Thyroid gland (tissue), 4 donors: Measurements from ENCODE around the gene ARHGAP30. TPM values are rescaled to one million over a fixed set of nuclear protein-coding genes. Genes with fewer than 3 reads are reported as not detected.
A peak's percentile ranks its signal among the peaks of the same experiment; 100 is the strongest.
"Not testable (repeated sequence)": the region's sequence is repeated elsewhere in the genome, so short reads cannot be mapped to it uniquely, and the experiment has no call there.

ENCODE experiments used
- DNase-seq, 2 donors: peaks; one replicate each; pipeline ENCODE4 v3.0.0-alpha.2; 2019
- H3K27ac ChIP-seq, 3 donors: fragments of 200-600 bp; sonication (generic); 1 replicate in 2 of 3; 2 replicates in 1 of 3; pipeline ENCODE4 v1.5.1; 2016 to 2019; ENCODE audit warnings: mild to moderate bottlenecking in 1 of 3, moderate library complexity in 1 of 3
- H3K27me3 ChIP-seq: fragments of 200-600 bp; sonication (generic); one replicate; pipeline ENCODE4 v1.5.1; 2019
- H3K36me3 ChIP-seq, 2 donors: fragments of 200-600 bp; sonication (generic); one replicate each; pipeline ENCODE4 v1.5.1; 2016 to 2019
- H3K4me1 ChIP-seq, 2 donors: fragments of 200-600 bp; sonication (generic); one replicate each; pipeline ENCODE4 v1.5.1; 2017 to 2019
- H3K4me3 ChIP-seq, 3 donors: fragments of 200-600 bp; sonication (generic); replicated peaks in 1 of 3; 1 replicate in 2 of 3; 2 replicates in 1 of 3; pipeline ENCODE4 v1.5.1; 2016; ENCODE audit warnings: mild to moderate bottlenecking in 1 of 3
- H3K9me3 ChIP-seq: fragments of 200-600 bp; sonication (generic); one replicate; pipeline ENCODE4 v1.5.1; 2017
- POLR2A ChIP-seq, 2 donors: fragments of 450-650 bp; IDR thresholded peaks; one replicate each; pipeline ENCODE4 v1.6.1; 2017; ENCODE audit warnings: antibody characterized with exemption in 2 of 2, mild to moderate bottlenecking in 2 of 2, moderate library complexity in 1 of 2
- WGBS, 2 donors: methylation state at CpG; one replicate each; pipeline ENCODE4 v1.1.5; 2017; 5-methylcytosine and 5-hydroxymethylcytosine counted together
- intact Hi-C: fragments of 100-400 bp; cut with DNase I; formaldehyde crosslinking; loops from one replicate; pipeline ENCODE4 v1.15.1; 2023
- total RNA-seq, 4 donors: library from RNA; depleted of rRNA; stranded (reverse); fragments of >200 nt; gene quantifications; one replicate each; pipeline ENCODE4 v1.2.3, GENCODE V29; 2016
- TF ChIP-seq, protein P1 (sequence below), 6 experiments: fragments of 200-600 bp in 3 of 6; fragments of 450-650 bp in 3 of 6; sonication (generic) in 3 of 6; IDR thresholded peaks; one replicate each; pipeline ENCODE4 v1.5.1; 2016 to 2019; ENCODE audit warnings: antibody characterized with exemption in 6 of 6, mild to moderate bottlenecking in 2 of 6, inconsistent platforms in 1 of 6, moderate library complexity in 1 of 6

Gene ARHGAP30
- total RNA-seq, 4 donors from 2014 or later = 1.4 to 3.5 (median 2.9) TPM

DNA sequence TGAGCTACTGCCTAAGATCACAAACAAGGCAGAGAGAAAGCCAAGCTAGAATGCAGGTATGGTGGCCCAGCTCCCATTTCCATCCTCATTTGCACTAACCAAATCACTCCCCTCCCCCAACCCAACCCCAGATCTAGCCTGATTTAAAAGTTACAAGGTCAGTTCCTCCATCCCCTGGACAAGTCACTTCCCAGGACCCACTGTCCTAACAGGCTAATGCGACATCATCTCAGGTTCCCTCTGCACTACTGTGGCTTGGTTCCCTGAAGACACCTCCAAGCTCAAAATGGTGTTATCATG is 51.1 kb downstream of the ARHGAP30 start:
- Histone ChIP-seq H3K27ac (peak overlapping the region; percentile 35 to 82 (median 60)), H3K4me1 (peaks cover 55 to 57% of the 10 kb centered on the region in 2 donors)

DNA sequence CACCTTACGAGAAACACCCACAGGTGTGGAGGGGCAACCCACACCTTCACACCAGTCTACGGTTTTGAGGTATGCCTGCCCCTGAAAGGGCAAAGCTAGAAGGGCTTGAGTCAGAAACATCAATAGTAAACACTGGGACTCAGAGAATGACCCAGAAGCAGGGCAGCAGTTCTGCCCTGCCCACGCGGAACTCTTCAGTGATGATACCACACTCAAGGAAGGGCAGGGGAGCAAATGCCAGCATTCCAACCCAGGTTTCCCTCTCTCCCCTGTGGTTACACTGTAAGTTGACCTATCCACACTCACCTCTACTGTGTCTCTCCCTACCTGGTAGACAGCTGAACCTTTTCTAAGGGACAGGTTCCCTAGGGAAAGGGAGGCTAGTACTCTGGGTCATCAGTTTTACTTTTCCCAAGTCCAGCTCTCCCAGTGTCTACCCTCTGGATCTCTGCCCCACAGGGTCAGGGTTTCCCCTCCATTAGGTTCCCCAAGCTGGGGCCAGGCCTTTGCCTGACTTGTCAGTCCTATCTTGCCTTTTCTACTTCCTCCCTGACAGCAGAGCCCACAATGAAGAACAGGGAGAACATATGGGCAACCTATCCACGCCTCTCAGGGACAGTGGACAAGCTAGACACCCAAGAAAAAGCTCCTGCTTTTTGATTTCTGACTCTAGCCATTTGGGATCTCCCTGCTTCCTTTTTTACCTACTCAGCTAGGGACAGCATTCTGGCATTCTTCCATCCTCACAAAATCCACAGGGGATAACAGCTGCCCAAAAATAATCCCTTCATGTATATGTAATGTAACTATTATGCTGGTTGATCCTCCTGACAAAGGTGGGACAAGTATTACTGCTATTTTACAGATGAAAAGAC is 51.7 kb downstream of the ARHGAP30 start:
- no peaks in the 10 kb centered on the region for H3K36me3 ChIP-seq
- H3K9me3 ChIP-seq = no peaks in the 10 kb centered on the region
- no peak overlapping the region for H3K4me3 ChIP-seq
- intact Hi-C loops = no loop called here
- no peak for TF ChIP-seq POLR2A (IDR thresholded peaks at IDR 0.05)
- TF ChIP-seq, protein P1, sequence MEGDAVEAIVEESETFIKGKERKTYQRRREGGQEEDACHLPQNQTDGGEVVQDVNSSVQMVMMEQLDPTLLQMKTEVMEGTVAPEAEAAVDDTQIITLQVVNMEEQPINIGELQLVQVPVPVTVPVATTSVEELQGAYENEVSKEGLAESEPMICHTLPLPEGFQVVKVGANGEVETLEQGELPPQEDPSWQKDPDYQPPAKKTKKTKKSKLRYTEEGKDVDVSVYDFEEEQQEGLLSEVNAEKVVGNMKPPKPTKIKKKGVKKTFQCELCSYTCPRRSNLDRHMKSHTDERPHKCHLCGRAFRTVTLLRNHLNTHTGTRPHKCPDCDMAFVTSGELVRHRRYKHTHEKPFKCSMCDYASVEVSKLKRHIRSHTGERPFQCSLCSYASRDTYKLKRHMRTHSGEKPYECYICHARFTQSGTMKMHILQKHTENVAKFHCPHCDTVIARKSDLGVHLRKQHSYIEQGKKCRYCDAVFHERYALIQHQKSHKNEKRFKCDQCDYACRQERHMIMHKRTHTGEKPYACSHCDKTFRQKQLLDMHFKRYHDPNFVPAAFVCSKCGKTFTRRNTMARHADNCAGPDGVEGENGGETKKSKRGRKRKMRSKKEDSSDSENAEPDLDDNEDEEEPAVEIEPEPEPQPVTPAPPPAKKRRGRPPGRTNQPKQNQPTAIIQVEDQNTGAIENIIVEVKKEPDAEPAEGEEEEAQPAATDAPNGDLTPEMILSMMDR (IDR thresholded peaks at IDR 0.05) = no peak
- H3K4me1 ChIP-seq = peaks cover 61 to 63% of the 10 kb centered on the region in 2 donors
- H3K27me3 ChIP-seq = no peaks in the 10 kb centered on the region
- no peak for DNase-seq
- peak overlapping the region; percentile 66 to 82 (median 71) for H3K27ac ChIP-seq
- 61 to 72% methylated on average over 5 of the region's 5 CpGs for WGBS, 2 donors

More for the DNA sequence above, 51.1 kb downstream of the ARHGAP30 start:
- 82 to 88% methylated on average over 1 of the region's 1 CpG for WGBS, 2 donors
- intact Hi-C loops = no loop called here
- Histone ChIP-seq H3K36me3 (no peaks in the 10 kb centered on the region), H3K9me3 (no peaks in the 10 kb centered on the region), H3K27me3 (no peaks in the 10 kb centered on the region), H3K4me3 (no peak overlapping the region)
- DNase-seq = no peak
- TF ChIP-seq, protein P1 (IDR thresholded peaks at IDR 0.05) = no peak
- no peak for TF ChIP-seq POLR2A (IDR thresholded peaks at IDR 0.05)

DNA sequence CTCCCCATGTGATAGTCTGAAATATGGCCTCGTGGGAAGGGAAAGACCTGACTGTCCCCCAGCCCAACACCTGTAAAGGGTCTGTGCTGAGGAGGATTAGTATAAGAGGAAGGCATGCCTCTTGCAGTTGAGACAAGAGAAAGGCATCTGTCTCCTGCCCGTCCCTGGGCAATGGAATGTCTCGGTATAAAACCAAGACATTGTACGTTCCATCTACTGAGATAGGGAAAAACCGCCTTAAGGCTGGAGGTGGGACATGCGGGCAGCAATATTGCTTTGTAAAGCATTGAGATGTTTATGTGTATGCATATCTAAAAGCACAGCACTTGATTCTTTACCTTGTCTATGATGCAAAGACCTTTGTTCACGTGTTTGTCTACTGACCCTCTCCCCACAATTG is 52.5 kb downstream of the ARHGAP30 start:
- H3K27me3 ChIP-seq, H3K9me3 ChIP-seq, intact Hi-C loops, DNase-seq, H3K36me3 ChIP-seq, H3K4me3 ChIP-seq: not testable (repeated sequence)
- Histone ChIP-seq H3K27ac (peak overlapping the region; percentile 66 to 82 (median 71)), H3K4me1 (peaks cover 63 to 69% of the 10 kb centered on the region in 2 donors)
- 43 to 57% methylated on average over 6 to 7 of the region's 7 CpGs for WGBS, 2 donors

DNA sequence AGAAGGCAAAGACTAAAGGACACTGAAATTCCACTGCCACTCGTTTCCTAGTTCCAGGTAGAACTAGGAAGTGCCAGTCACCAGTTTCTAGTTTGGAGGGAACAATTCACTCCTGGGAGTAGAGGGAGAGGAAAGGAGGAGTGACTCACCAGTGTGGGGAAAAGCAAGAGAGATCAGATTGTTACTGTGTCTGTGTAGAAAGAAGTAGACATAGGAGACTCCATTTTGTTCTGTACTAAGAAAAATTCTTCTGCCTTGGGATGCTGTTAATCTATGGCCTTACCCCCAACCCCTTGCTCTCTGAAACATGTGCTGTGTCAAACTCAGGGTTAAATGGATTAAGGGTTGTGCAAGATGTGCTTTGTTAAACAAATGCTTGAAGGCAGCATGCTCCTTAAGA is 53.0 kb downstream of the ARHGAP30 start:
- DNase-seq, H3K27me3 ChIP-seq, H3K9me3 ChIP-seq, H3K4me3 ChIP-seq, intact Hi-C loops, H3K36me3 ChIP-seq: not testable (repeated sequence)
- H3K27ac ChIP-seq = peak overlapping the region; percentile 65 to 94 (median 76)
- WGBS, 2 donors = 15 to 22% methylated on average over 1 of the region's 1 CpG
- peaks cover 65 to 74% of the 10 kb centered on the region in 2 donors for H3K4me1 ChIP-seq

DNA sequence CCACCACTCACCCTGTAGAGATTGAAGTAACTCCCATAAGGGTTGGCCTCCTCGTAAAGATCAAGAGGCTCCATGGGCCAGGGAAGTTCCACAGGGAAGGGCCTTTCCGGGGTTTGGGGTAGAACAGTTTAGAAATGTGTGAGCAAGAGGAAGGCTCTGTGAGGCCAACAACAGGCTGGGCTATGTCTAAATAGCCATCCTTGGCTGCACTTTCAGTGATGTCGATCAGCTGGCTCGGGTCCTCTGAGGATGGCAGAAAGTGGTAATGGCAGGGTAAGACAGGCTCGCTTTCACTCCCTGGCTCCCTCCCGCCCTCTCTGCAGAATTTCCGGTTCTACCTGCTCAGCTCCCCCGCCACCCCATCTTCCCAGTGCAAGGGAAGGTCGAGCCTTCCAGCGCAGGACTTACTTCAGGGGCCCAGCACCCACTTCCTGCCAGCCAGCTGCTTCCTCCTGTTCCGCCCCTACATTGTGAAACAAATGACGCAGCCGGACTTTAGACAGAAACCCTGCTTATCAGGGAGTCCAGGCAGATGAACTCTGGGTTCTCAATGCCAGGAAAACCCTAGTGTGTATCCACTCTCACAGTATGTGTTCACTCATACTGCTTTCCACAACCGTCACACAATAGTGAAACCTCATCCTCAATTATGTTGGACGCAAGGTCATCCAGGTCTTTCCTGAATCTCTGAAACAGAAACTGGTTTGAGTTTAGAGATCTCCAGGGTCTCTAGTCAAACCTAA is 56.0 kb downstream of the ARHGAP30 start:
- H3K36me3 ChIP-seq = no peaks in the 10 kb centered on the region
- TF ChIP-seq, protein P1 (IDR thresholded peaks at IDR 0.05) = no peak
- TF ChIP-seq POLR2A (IDR thresholded peaks at IDR 0.05) = peak in 1 of 2 donors; percentile 30
- peak overlapping the region; percentile 79 to 94 (median 93) for H3K27ac ChIP-seq
- WGBS, 2 donors = 22 to 26% methylated on average over 14 to 15 of the region's 15 CpGs
- peak; percentile 82 to 85 for DNase-seq
- no peaks in the 10 kb centered on the region for H3K9me3 ChIP-seq
- peaks cover 73 to 81% of the 10 kb centered on the region in 2 donors for H3K4me1 ChIP-seq
- intact Hi-C loops = no loop called here
- H3K27me3 ChIP-seq = no peaks in the 10 kb centered on the region
- no peak overlapping the region for H3K4me3 ChIP-seq

DNA sequence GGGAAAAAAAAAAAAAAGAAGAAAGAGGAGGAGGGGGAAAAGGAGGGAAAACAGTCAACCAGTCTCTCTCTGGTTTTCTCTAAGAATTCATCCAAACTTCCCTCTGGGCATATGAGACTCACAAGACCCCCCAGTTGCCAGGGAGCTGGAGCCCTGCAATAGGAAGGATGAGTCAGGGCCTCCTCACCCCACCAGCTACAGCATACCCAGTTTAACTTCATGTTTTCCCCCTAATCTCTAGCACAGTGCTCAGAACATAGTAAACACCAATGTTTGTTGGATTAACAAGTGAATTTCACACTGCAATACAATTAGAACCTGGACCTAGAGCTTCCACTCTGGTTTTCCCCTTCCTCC is 56.6 kb downstream of the ARHGAP30 start:
- intact Hi-C loops = no loop called here
- Histone ChIP-seq H3K4me1 (peaks cover 71 to 78% of the 10 kb centered on the region in 2 donors), H3K9me3 (no peaks in the 10 kb centered on the region), H3K4me3 (no peak overlapping the region), H3K27ac (peak overlapping the region; percentile 79 to 94 (median 93)), H3K27me3 (no peaks in the 10 kb centered on the region), H3K36me3 (no peaks in the 10 kb centered on the region)
- TF ChIP-seq, protein P1 (IDR thresholded peaks at IDR 0.05) = no peak
- TF ChIP-seq POLR2A (IDR thresholded peaks at IDR 0.05) = no peak
- no peak for DNase-seq
